ENCODE data around the gene AKR1C1.
"Not testable (repeated sequence)": the region's sequence is repeated elsewhere in the genome, so short reads cannot be mapped to it uniquely, and the experiment has no call there.

Gene AKR1C1

DNA sequence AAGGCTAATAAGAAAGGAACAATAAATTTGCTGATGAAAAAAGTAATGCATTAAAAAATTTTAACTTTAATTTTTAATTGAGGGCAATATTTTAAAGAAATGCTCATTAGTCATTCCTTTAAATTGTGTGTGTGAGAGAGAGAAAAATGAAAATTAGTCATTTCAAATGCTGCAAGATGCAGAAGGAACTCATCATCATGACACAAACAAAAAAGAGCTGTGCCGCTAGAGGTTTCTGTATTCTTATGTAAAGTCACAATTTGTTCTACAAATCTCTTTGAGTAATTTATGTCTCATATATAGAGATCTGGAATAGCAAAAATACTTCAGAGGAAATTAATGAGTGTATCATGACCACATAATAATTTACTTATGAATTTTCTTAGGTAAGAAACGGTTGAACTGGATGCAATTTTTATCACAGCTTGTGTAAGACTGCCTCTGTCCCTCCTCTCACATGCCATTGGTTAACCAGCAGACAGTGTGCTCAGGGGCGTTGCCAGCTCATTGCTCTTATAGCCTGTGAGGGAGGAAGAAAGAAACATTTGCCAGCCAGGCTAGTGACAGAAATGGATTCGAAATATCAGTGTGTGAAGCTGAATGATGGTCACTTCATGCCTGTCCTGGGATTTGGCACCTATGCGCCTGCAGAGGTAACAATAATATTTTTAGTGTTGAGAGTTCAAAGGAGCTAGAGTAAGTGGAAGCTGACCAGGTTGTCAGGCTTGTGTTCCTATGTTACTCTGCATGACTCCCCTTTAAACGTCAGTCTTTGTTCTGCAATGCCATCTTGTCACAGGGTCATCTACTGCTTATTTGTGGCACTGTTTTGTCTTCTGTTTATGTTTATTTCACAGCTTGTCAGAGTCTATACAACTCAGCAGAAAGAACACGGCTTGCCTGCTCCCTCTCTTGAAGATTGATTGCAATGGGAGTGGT lies at the start of gene AKR1C1:
Gene AKR1C1, plus strand, starts transcription at position 540 of the 939 bp plus-strand sequence. Its CDS starts 30 bp downstream, at position 570.
- not testable (repeated sequence) for FAIRE-seq

GRCh38 chr10:4914213-4914850 lies 48.9 kb upstream of the AKR1C1 start:
- FAIRE-seq: no peak

GRCh38 chr10:4916086-4916716 lies 47.0 kb upstream of the AKR1C1 start:
- FAIRE-seq: no peak

DNA sequence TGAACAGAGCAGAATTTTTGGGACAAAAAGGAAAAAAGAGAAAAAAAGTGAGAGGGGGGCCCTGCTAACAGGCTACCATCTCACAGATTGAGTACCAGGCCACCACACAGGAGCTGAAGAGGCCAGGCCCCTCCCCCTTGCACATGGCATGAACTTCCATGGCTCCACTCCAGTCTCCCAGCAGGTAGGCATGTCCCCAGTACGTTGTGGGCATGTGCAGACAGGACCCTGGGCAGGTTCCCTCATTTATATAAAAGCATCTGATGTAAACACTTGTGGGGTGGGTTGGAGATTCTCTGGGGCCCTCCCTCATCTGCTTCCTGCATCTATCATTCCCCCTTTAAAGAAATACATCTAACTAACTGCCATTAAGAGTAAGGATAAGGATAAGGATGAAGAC lies 45.0 kb upstream of the AKR1C1 start:
- no peak for FAIRE-seq

GRCh38 chr10:4924482-4924881 lies 38.7 kb upstream of the AKR1C1 start:
- FAIRE-seq: not testable (repeated sequence)

GRCh38 chr10:4926400-4926799 lies 36.8 kb upstream of the AKR1C1 start:
- no peak for FAIRE-seq

- FAIRE-seq: no peak
Measured at GRCh38 chr10:4931587-4931986, 31.6 kb upstream of the AKR1C1 start.

- no peak for FAIRE-seq
Measured at GRCh38 chr10:4934391-4934987, 28.7 kb upstream of the AKR1C1 start.

DNA sequence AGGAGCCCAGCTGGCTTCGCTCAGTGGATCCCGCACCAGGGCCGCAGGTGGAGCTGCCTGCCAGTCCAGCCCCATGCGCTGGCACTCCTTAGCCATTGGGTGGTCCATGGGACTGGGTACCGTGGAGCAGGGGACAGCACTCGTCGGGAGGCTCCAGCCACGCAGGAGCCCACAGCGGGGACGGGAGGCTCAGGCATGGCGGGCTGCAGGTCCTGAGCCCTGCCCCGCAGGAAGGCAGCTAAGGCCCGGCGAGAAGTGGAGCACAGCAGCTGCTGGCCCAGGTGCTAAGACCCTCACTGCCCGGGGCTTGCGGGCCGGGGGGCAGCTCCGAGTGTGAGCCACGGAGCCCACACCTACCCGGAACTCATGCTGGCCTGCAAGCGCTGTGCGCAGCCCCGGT lies 25.9 kb upstream of the AKR1C1 start:
- no peak for FAIRE-seq

- no peak for FAIRE-seq
Measured at GRCh38 chr10:4939224-4940072, 23.8 kb upstream of the AKR1C1 start.

DNA sequence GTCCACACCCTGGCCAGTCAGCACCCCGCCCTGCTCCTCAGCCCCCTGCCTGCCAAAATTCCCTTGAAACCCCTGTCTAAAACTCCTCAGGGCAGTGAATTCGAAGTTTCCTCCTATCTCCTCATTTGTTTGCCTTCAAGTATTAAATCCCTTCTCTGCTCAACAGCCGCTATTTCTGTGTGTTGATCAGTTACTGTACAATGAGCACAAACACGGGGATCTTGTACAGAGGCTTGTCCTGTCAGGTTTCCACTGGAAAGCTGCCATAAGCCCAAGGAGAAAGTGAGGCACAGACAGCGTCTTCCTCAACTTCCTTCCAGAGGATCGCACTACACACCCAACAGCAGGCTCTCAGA lies 23.2 kb upstream of the AKR1C1 start:
- not testable (repeated sequence) for FAIRE-seq

GRCh38 chr10:4940909-4941308 lies 22.3 kb upstream of the AKR1C1 start:
- not testable (repeated sequence) for FAIRE-seq

DNA sequence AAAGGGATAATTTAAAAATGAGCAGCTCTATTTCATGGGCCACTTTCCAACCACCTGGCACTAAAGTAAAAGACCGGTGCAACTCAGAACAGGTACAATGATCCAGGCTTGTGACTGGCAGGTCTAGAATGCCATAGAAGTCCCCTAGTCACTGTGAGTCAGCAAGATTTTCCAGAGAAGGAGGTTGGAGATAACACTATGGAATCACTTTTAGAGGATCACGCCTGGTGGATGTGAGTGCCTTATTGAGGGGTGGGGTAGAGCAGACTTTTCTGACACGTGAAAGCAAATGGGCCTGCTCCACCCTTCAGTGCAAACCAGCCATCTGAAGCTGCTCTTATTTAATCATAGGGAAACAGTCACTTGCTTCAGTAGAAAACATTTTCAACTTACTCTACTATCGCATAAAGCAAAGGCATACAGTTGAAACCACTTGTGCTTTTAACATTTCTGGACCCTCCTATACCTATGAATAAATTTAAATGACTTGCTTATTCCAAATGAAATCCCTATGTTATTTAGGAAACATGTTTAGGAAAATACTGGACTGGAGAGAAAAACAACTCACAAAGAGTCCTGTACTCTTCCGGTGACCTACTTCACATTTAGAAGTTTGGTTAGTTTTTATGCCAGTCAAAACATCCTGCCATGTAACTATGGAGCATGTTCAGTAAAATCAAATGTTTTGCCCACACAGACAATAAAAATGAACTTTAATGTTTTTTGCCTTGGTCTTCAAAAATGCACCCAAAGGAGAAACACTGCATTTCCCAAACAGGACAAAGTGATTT lies 21.5 kb upstream of the AKR1C1 start:
- FAIRE-seq: no peak

DNA sequence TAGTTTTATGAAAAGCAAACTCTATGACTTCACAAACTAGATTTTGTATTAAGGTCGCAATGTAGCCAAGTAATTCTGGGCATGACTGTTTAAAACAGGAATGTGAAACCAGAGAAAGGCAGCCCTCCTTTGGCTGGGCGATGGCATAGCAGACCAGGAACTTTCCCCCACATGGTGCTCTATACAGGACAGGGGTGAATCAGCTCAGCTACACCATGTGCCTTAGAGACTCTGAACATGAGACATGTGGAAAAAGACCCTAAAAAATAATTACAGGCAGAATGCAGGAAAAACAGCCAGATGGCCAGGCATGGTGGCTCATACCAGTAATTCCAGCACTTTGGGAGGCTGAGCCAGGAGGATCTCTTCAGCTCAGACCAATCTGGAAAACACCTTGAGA lies 20.3 kb upstream of the AKR1C1 start:
- not testable (repeated sequence) for FAIRE-seq

DNA sequence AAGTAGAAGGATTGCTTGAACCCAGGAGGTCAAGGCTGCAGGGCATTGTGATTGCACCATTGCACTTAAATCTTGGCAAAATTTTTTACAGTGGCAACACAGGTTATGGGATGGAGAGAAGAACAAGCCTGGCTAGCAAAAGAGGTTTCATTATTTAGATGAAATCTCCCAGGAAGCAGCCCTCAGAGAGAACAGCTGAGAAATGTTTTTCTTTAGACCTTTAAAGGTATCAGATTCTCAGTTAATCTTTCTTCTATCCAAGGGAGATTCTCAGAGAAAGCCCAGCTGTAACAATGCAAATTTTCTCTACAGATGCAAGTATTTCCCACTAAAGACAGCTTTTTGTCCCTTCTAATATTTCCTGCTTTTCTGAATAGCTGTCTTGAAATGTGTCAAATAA lies 19.8 kb upstream of the AKR1C1 start:
- FAIRE-seq: not testable (repeated sequence)

DNA sequence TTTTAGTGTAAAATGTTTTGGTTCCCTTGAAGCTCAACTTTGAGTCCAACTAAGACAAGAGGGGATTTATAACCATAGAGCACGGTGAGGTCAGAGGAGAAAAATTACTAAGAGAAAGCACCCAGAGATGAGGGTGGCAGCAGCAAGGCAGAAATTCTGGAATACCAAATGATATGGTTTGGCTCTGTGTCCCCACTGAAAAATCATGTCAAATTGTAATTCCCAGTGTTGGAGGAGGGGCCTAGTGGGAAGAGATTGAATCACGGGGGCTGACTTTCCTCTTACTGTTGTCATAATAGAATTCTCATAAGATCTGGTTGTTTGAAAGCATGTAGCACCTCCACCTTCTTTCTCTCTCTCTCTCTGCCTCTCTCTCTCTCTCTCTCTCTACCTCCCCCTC lies 19.4 kb upstream of the AKR1C1 start:
- FAIRE-seq: no peak

DNA sequence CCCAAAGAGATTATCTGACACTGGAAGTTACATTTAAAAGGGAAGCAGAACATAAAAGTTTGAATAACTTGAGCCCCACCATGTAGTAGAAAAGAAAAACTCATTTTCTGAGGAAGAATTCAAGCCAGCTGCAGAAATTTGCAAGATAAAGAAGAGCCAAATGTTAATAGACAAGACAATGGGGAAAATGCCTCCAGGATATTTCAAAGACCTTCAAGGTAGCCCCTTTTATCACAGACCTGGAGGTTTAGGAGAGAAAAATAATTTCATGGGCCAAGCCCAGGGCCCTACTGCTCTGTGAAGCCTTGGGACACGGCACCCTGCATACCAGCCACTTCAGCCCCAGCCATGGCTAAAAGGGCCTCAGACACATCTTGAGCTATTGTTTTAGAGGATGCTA lies 18.4 kb upstream of the AKR1C1 start:
- FAIRE-seq: no peak

DNA sequence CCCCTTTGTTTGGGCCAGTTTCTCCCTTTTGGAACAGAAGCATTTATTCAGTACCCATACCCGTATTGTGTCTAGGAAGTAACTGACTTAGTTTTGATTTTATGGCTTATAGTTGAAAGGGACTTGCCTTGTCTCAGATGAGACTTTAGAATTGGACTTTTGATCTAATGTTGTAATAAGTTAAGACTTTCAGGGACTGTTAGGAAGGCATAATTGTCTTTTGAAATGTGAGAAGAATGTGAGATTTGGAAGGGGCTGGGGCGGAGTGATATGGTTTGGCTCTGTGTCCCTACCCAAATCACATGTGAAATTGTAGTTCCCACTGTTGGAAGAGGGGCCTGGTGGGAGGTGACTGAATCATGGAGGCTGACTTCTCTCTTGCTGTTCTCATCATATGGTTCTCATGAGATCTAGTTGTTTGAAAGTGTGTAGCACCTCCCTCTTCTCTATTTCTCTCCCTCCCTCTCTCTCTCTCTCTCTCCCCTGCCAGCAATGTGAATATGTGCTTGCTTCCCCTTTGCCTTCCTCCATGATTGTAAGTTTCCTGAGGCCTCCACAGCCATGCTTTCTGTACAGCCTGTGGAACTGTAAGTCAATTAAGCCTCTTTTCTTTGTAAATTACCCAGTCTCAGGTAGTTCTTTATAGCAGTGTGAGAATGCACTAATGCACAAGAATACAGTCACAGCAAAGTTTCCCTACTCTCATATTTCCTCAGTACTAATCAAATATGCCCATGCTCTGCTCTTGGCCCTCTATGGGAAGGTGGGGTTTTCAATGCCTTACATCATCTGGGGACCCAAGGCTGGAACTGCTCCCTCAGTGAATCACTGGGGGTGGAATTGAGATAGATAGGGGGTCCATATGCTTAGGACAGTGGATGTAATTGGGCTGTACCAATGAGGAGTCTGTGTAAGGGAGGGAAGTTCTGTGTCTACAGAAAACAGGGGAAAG lies 17.2 kb upstream of the AKR1C1 start:
- no peak for FAIRE-seq

GRCh38 chr10:4947039-4947634 lies 16.1 kb upstream of the AKR1C1 start:
- FAIRE-seq: no peak
